ENCODE results near the gene HSPD1. TPM values are rescaled to one million over a fixed set of nuclear protein-coding genes. Genes with fewer than 3 reads are reported as not detected.

HSPD1 gene
- total and polyA plus RNA-seq, 10 of the 15 experiments (the other 5 are each of a cell fraction or from before 2014, with no cell fraction given), result 345 to 1,169 (median 695) TPM

GRCh38 chr2:197514754-197515153 lies 15.1 kb upstream of the HSPD1 start:
- H3K9me3 ChIP-seq (replicated peaks; ENCODE audit: control insufficient read depth, insufficient read depth, low read length), result no peaks in the 10 kb centered on the region; the same call in 1 of the 3 replicates
- peaks cover 7% of the 10 kb centered on the region for H3K4me1 ChIP-seq (ENCODE audit: control insufficient read depth, insufficient read depth, low read length)
- in situ Hi-C loops (cut with MboI) (no loop called here), intact Hi-C loops (cut with micrococcal nuclease; ENCODE audit: unreplicated experiment) (loop anchor here (1.0 to 5.0 kb wide), 2 partner anchors 14 to 193 kb away; partner anchors contain the start of genes HSPE1 and MARS2)
- H3K36me3 ChIP-seq (ENCODE audit: control insufficient read depth in 2 of 2, insufficient read depth in 2 of 2, low read length in 1 of 2), result no peaks in the 10 kb centered on the region
- ChIA-PET RAD21 (ENCODE audit: unreplicated experiment) (interaction anchor here (5.7 kb wide), 1 partner anchor 14 kb away, joined by 47 read pairs; the partner anchor contains the start of genes HSPD1 and HSPE1), POLR2A (interaction anchor here (0.6 to 7.0 kb wide), 3 partner anchors 14 to 1032 kb away, joined by 3 to 156 read pairs (median 5); partner anchors contain the start of genes HSPD1, HSPE1 and SF3B1), SMC1A (ENCODE audit: uncharacterized antibody, unreplicated experiment) (interaction anchor here (1.1 to 3.2 kb wide), 3 partner anchors 9 to 62 kb away, joined by 3 to 34 read pairs (median 6); partner anchors contain the start of genes COQ10B, HSPD1 and HSPE1), CTCF (no interaction called here)
- peak overlapping the region; percentile 97 for H3K4me2 ChIP-seq (ENCODE audit: control insufficient read depth, insufficient read depth)
- WGBS (ENCODE audit: insufficient coverage, insufficient replicate concordance, low lambda C conversion rate, missing lambda C conversion rate), result 48% methylated on average over 3 of the region's 3 CpGs
- DNase-seq (ENCODE audit: low read depth, low spot score), result no peak
- no peak for FAIRE-seq
- H4K20me1 ChIP-seq (ENCODE audit: control insufficient read depth, insufficient read depth), result no peaks in the 10 kb centered on the region
- H3K4me3 ChIP-seq, result peak overlapping the region; percentile 99
- H2AFZ ChIP-seq (ENCODE audit: control insufficient read depth, low read depth, low read length), result peak overlapping the region; percentile 94
- no peak for ATAC-seq
- BruUV-seq (replicated peaks), result no TSS peak
- no peaks in the 10 kb centered on the region for H3K27me3 ChIP-seq (replicated peaks in 1 of 2; ENCODE audit: control insufficient read depth in 2 of 2, insufficient read depth in 2 of 2, low read length in 1 of 2)
- 0 out of 2 replicates have a peak, but pooled peaks have one; percentile 37 for TF ChIP-seq CREM (IDR thresholded peaks at IDR 0.05; ENCODE audit: low read depth)
- no peak for TF ChIP-seq CHD1 (IDR thresholded peaks at IDR 0.05; ENCODE audit: low read depth, low read length)
- H3K9ac ChIP-seq (ENCODE audit: control insufficient read depth, insufficient read depth, low read length), result peak overlapping the region; percentile 95
- peak overlapping the region; percentile 95 for H3K27ac ChIP-seq (ENCODE audit: control insufficient read depth, insufficient read depth)
- peaks cover 48% of the 10 kb centered on the region for H3K79me2 ChIP-seq (ENCODE audit: control insufficient read depth, insufficient read depth, low read length)

DNA sequence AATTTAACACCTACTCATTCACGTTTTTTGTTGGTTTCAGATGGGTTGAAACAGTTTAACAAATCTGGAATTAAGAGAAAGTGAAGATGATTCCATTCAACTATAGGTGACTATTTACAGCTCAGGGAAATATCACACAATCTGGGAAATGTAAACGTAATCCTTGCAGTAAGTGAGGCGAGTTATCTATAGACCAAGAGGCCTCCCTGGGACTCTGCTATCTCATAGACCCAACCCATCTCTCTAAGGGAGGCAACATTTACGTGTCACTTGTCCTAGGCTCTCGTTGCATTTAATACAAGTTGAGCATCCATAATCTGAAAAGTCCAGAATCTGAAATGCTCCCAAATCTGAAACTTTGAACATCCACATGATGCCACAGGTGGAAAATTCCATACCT lies 14.3 kb upstream of the HSPD1 start:
- ChIA-PET CTCF (interaction anchor here (0.9 to 1.8 kb wide), 4 partner anchors 12 to 288 kb away, joined by 3 to 5 read pairs (median 3); partner anchors contain the start of genes HSPD1 and HSPE1), RAD21 (ENCODE audit: unreplicated experiment) (interaction anchor here (5.7 kb wide), 1 partner anchor 14 kb away, joined by 47 read pairs; the partner anchor contains the start of genes HSPD1 and HSPE1), POLR2A (interaction anchor here (0.8 to 7.0 kb wide), 2 partner anchors 12 to 13 kb away, joined by 4 to 156 read pairs; partner anchors contain the start of genes HSPD1 and HSPE1), SMC1A (ENCODE audit: uncharacterized antibody, unreplicated experiment) (interaction anchor here (0.8 to 1.6 kb wide), 5 partner anchors 12 to 97 kb away, joined by 3 to 14 read pairs (median 4); no protein-coding TSS in a partner anchor)
- Histone ChIP-seq H3K4me3 (no peak overlapping the region), H3K9ac (ENCODE audit: control insufficient read depth, insufficient read depth, low read length) (no peak overlapping the region), H3K27me3 (replicated peaks in 1 of 2; ENCODE audit: control insufficient read depth in 2 of 2, insufficient read depth in 2 of 2, low read length in 1 of 2) (no peaks in the 10 kb centered on the region), H3K27ac (ENCODE audit: control insufficient read depth, insufficient read depth) (no peak overlapping the region), H2AFZ (ENCODE audit: control insufficient read depth, low read depth, low read length) (no peak overlapping the region), H3K79me2 (ENCODE audit: control insufficient read depth, insufficient read depth, low read length) (peaks cover 39% of the 10 kb centered on the region), H4K20me1 (ENCODE audit: control insufficient read depth, insufficient read depth) (no peaks in the 10 kb centered on the region), H3K9me3 (replicated peaks; ENCODE audit: control insufficient read depth, insufficient read depth, low read length) (no peaks in the 10 kb centered on the region; the same call in 2 of the 3 replicates), H3K36me3 (ENCODE audit: control insufficient read depth in 2 of 2, insufficient read depth in 2 of 2, low read length in 1 of 2) (no peaks in the 10 kb centered on the region; a peak in 1 of 4 replicates), H3K4me1 (ENCODE audit: control insufficient read depth, insufficient read depth, low read length) (peaks cover 7% of the 10 kb centered on the region), H3K4me2 (ENCODE audit: control insufficient read depth, insufficient read depth) (no peak overlapping the region)
- FAIRE-seq (no peak), ATAC-seq (no peak), DNase-seq (ENCODE audit: low read depth, low spot score) (no peak)
- 88% methylated on average over 5 of the region's 5 CpGs for WGBS (ENCODE audit: insufficient coverage, insufficient replicate concordance, low lambda C conversion rate, missing lambda C conversion rate)
- in situ Hi-C loops (cut with MboI), result no loop called here
- TF ChIP-seq HDAC6 (IDR thresholded peaks at IDR 0.05; ENCODE audit: unreplicated experiment) (no peak), POLR2A (IDR thresholded peaks at IDR 0.05; ENCODE audit: low read depth, low read length) (no peak)
- intact Hi-C loops (cut with micrococcal nuclease; ENCODE audit: unreplicated experiment), result no loop called here
- BruUV-seq (replicated peaks), result no TSS peak
